ENCODE measurements around the gene TRMT61B. TPM values are rescaled to one million over a fixed set of nuclear protein-coding genes. Genes with fewer than 3 reads are reported as not detected.
A peak's percentile ranks its signal among the peaks of the same experiment; 100 is the strongest.

The TRMT61B gene
- total and polyA plus RNA-seq, 2 donors from 2014 or later, result 14.4 to 18.4 TPM

GRCh38 chr2:28855193-28855592, 14.9 kb downstream of the TRMT61B start:
- no peak overlapping the region for H3K4me3 ChIP-seq (ENCODE audit: low read length in 3 of 3)
- no peak overlapping the region for H3K9ac ChIP-seq (ENCODE audit: low read length in 3 of 3)
- H3K36me3 ChIP-seq (ENCODE audit: control insufficient read depth in 2 of 3, insufficient read depth in 3 of 3, low read length in 3 of 3), result peaks cover 0 to 3% (median 0%) of the 10 kb centered on the region in 3 donors
- intact Hi-C loops (cut with DNase I), result no loop called here
- H3K27me3 ChIP-seq (ENCODE audit: control insufficient read depth, insufficient read depth, low read length), result no peaks in the 10 kb centered on the region
- FAIRE-seq (no peak), DNase-seq (no peak)
- H3K4me1 ChIP-seq (ENCODE audit: control insufficient read depth in 2 of 3, insufficient read depth in 2 of 3, low read depth in 1 of 3, low read length in 3 of 3), result no peaks in the 10 kb centered on the region
- TF ChIP-seq, protein P1, sequence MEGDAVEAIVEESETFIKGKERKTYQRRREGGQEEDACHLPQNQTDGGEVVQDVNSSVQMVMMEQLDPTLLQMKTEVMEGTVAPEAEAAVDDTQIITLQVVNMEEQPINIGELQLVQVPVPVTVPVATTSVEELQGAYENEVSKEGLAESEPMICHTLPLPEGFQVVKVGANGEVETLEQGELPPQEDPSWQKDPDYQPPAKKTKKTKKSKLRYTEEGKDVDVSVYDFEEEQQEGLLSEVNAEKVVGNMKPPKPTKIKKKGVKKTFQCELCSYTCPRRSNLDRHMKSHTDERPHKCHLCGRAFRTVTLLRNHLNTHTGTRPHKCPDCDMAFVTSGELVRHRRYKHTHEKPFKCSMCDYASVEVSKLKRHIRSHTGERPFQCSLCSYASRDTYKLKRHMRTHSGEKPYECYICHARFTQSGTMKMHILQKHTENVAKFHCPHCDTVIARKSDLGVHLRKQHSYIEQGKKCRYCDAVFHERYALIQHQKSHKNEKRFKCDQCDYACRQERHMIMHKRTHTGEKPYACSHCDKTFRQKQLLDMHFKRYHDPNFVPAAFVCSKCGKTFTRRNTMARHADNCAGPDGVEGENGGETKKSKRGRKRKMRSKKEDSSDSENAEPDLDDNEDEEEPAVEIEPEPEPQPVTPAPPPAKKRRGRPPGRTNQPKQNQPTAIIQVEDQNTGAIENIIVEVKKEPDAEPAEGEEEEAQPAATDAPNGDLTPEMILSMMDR (IDR thresholded peaks at IDR 0.05; ENCODE audit: borderline replicate concordance, extremely low read depth, insufficient read depth), result no peak
- H3K27ac ChIP-seq (ENCODE audit: low read depth in 2 of 2, low read length in 2 of 2), result no peak overlapping the region
- H3K9me3 ChIP-seq (ENCODE audit: control insufficient read depth in 2 of 3, insufficient read depth in 1 of 3, low read length in 3 of 3), result no peaks in the 10 kb centered on the region

DNA sequence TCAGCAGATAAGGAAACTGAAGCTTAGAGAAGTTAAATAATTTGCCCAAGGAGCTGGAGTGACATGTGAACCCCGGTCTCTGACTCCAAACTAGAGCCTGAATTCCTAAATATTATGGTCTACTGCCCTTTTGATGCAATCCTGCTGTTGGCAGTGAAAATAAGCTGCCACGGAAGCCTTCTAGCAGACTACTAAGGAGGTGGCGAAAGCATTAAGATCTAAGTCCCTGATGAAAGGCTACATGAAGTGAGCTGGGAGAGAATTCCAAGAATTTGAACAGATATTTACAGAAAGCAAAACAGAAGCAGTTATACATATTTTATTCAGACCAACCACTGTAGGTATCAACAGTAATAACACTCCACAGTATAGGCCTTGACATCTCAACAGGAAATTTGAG, 28.1 kb downstream of the TRMT61B start:
- Histone ChIP-seq H3K9ac (ENCODE audit: low read length in 3 of 3) (no peak overlapping the region), H3K4me1 (ENCODE audit: control insufficient read depth in 2 of 3, insufficient read depth in 2 of 3, low read depth in 1 of 3, low read length in 3 of 3) (no peaks in the 10 kb centered on the region), H3K27me3 (ENCODE audit: control insufficient read depth, insufficient read depth, low read length) (no peaks in the 10 kb centered on the region), H3K4me3 (ENCODE audit: low read length in 3 of 3) (no peak overlapping the region), H3K9me3 (ENCODE audit: control insufficient read depth in 2 of 3, insufficient read depth in 1 of 3, low read length in 3 of 3) (no peaks in the 10 kb centered on the region), H3K27ac (ENCODE audit: low read depth in 2 of 2, low read length in 2 of 2) (no peak overlapping the region), H3K36me3 (ENCODE audit: control insufficient read depth in 2 of 3, insufficient read depth in 3 of 3, low read length in 3 of 3) (no peaks in the 10 kb centered on the region)
- intact Hi-C loops (cut with DNase I), result no loop called here
- DNase-seq (peak in 2 of 5 donors; percentile 24 to 25), FAIRE-seq (no peak)
- TF ChIP-seq, protein P1 (IDR thresholded peaks at IDR 0.05; ENCODE audit: borderline replicate concordance, extremely low read depth, insufficient read depth), result no peak

GRCh38 chr2:28838971-28839370, 31.1 kb downstream of the TRMT61B start:
- H3K27ac ChIP-seq (ENCODE audit: low read depth in 2 of 2, low read length in 2 of 2), result no peak overlapping the region
- H3K36me3 ChIP-seq (ENCODE audit: control insufficient read depth in 2 of 3, insufficient read depth in 3 of 3, low read length in 3 of 3), result no peaks in the 10 kb centered on the region
- no peaks in the 10 kb centered on the region for H3K9me3 ChIP-seq (ENCODE audit: control insufficient read depth in 2 of 3, insufficient read depth in 1 of 3, low read length in 3 of 3)
- intact Hi-C loops (cut with DNase I), result no loop called here
- TF ChIP-seq, protein P1 (IDR thresholded peaks at IDR 0.05; ENCODE audit: borderline replicate concordance, extremely low read depth, insufficient read depth), result no peak
- H3K4me3 ChIP-seq (ENCODE audit: low read length in 3 of 3), result no peak overlapping the region
- DNase-seq, result no peak
- no peak for FAIRE-seq
- no peak overlapping the region for H3K9ac ChIP-seq (ENCODE audit: low read length in 3 of 3)
- H3K4me1 ChIP-seq (ENCODE audit: control insufficient read depth in 2 of 3, insufficient read depth in 2 of 3, low read depth in 1 of 3, low read length in 3 of 3), result no peaks in the 10 kb centered on the region
- no peaks in the 10 kb centered on the region for H3K27me3 ChIP-seq (ENCODE audit: control insufficient read depth, insufficient read depth, low read length)

DNA sequence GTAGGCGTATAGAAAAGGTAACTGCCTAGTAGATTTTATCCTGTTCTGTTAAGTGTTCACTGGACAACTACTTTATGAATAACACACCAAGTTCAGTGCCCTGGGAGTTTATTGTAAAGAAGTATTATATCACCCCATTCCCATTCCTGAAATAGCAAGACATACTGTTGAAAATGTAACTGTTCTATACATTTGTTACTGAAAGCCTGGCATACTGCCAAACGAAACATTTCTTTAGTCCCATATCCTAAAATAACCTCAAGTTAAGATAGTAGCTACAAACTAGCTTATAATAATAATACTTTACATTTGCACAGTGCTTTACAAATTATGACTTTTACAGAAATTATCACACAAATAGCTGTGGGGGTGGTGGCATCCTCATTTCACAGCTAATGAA, 34.3 kb downstream of the TRMT61B start:
- no peaks in the 10 kb centered on the region for H3K4me1 ChIP-seq (ENCODE audit: control insufficient read depth in 2 of 3, insufficient read depth in 2 of 3, low read depth in 1 of 3, low read length in 3 of 3)
- FAIRE-seq, result no peak
- no peaks in the 10 kb centered on the region for H3K9me3 ChIP-seq (ENCODE audit: control insufficient read depth in 2 of 3, insufficient read depth in 1 of 3, low read length in 3 of 3)
- peak in 1 of 5 donors; percentile 36 for DNase-seq
- intact Hi-C loops (cut with DNase I), result no loop called here
- no peak overlapping the region for H3K9ac ChIP-seq (ENCODE audit: low read length in 3 of 3)
- TF ChIP-seq, protein P1 (IDR thresholded peaks at IDR 0.05; ENCODE audit: borderline replicate concordance, extremely low read depth, insufficient read depth), result no peak
- no peak overlapping the region for H3K27ac ChIP-seq (ENCODE audit: low read depth in 2 of 2, low read length in 2 of 2)
- H3K4me3 ChIP-seq (ENCODE audit: low read length in 3 of 3), result no peak overlapping the region
- H3K27me3 ChIP-seq (ENCODE audit: control insufficient read depth, insufficient read depth, low read length), result no peaks in the 10 kb centered on the region
- H3K36me3 ChIP-seq (ENCODE audit: control insufficient read depth in 2 of 3, insufficient read depth in 3 of 3, low read length in 3 of 3), result no peaks in the 10 kb centered on the region

Data from kidney (tissue), 14 donors.